ENCODE data around the gene ZNF24.

The ZNF24 gene

DNA sequence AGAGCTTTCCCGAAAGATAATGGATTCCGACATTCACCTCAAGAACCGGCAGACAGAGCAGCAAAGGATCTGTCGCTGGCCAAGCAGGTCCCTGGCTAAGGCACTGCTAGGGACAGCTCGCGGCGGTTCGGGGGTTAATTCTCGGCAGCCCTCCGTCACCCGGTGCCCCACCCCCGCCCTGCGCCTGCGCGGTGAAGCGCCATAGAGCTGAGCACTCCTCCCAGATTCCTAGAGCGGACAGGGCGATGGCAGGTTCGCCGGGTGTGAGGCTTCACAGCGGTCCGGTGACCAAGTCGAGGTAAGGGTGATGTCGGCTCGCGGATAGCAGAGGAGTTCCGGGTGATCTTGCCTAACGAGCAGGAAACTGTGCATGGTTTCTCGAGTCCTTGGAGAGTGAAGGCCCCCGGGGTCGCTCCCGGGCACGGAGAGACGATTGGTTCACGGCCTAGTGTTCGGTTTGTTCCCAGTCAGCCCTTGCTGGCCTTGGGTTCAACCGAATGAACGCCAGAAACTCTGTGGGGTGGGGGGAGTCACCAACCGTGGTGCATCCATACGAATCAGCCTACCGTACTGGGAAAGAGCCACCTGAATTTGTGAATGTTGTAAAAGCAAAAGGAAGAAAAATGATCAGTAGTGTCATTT, 54.0 kb downstream of the ZNF24 start, which contains the start of gene ZSCAN30:
ZSCAN30 (minus strand) TSS at position 136 of the 642 bp plus-strand sequence. CDS start 25,877 bp downstream, outside the sequence.
- DNase-seq: peak; percentile 96

DNA sequence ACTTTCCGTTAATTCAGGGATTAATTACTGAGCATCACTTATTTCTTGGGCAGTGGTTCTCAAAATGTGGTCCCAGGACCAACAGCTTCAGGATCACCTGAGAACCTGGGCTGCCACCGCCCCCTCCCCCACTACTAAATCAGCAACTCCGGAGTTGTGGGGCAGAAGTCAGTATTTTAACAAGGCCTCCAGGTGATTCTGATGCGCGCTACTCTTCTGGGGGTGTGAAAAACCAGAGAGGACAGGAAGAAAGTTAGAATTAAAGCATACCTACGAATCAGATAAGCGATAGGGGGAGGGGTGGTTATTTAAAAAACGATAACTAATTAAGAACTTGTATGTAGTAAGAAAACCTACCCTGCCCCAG, 54.5 kb downstream of the ZNF24 start:
- no peak for DNase-seq

DNA sequence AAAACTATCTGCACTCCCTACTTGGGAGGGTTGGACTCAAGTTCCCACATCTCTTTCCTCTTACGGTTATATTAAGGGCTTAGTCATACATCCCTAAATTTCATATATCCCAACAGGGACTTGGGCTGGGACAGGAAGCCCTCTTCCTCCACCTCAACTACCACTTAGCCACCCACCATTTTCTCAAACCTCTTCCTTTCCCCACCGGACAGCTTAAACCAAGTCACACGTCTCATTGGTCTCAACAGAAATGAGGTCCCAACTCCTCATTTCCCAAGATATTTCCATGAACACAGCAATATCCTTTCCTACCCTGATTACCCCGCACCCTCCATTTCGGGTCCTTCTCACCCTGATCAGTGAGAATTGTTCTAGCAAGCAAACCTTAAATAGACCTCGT, 54.9 kb downstream of the ZNF24 start:
- DNase-seq: no peak

DNA sequence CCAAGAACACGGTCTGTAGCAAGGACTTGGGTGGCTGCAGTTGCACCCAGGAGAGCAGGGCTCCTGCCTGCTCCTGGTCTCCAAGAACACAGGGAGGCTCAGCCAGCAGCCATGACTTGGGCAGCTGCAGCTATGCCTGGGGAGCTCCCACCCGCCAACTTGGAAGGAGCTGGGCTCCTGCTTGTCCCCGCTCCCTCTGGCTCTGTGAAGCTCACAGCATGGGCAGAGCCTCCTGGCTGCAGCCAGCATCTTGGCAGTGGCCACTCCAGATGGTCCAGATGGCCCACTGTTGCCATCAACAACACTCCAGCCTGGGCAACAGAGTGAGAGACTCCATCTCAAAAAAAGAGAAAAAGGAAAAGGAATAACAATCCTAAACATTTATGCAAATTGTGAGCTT, 59.4 kb downstream of the ZNF24 start:
- no peak for DNase-seq

DNA sequence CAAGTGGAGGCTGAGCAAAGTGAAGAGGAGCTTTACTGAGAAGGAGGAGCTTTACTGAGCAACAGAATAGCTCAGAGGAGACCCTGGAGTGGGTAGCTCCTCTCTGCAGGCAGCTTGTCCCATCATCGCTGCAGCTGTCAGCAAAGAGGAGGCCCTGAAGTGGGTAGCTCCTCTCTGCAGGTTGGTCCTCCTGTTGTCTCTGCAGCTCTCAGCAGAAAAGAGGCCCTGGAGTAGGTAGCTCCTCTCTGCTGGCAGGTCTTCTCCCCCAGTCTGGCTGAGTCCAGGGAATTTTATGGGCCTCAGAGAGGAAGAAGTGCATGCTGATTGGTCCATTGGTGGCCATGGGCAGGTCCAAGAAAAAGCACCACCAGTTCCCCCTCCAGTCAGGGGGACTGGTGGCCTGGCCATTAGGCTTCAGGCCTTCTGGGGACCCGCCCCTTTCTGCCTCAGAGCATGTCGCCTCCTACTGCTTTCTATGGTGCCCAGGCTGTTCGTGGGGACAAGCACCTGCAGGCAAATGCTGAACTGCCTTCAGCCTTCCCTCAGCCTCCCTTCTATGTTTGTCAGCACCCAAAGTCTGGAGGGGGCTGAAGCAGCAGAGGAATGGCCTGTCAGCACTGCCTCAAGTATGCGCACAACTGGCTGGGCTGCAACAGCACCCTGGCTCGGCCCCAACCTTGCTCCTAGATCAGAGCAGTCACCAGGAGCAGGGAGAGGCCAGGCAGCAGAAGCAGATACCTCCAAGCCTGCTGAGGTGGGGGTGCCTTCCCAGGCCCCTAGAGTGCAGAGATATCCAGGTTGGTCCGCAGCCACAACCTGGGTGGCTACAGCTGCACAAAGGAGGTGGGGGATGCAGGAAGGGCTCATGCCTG, 60.1 kb downstream of the ZNF24 start:
- no peak for DNase-seq

DNA sequence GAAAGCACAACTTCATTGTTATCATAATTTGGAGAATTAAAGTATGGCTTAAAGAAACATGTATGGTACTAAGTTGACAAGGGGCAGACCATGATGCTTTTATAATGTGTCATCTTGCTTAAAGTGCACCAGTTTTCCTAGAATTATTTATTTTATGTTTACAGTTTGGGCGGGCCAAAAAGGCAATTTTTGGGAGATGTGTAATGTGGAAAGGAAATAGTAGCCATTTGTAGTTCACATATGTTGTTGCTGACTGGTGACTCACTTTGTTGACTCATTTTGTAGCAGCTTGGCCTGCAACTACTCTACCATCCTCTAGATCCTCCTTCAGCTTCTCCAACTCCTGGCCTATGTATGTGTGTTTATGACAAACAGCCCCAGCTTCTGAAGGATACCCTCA, 61.9 kb downstream of the ZNF24 start:
- DNase-seq: no peak
